ENCODE data around the gene VWF.
"Not testable (repeated sequence)": the region's sequence is repeated elsewhere in the genome, so short reads cannot be mapped to it uniquely, and the experiment has no call there.

VWF gene

GRCh38 chr12:6124411-6125309, at the start of gene VWF:
Gene VWF (minus strand): TSS chr12:6124670. CDS start chr12:6123196, 1,474 bp downstream.
- no peak for DNase-seq

- no peak for DNase-seq
Observed at GRCh38 chr12:6172862-6173261, 48.4 kb upstream of the VWF start.

GRCh38 chr12:6172086-6172485, 47.6 kb upstream of the VWF start:
- DNase-seq, result no peak

- DNase-seq, result no peak
Observed at GRCh38 chr12:6171409-6172015, 47.0 kb upstream of the VWF start.

DNA sequence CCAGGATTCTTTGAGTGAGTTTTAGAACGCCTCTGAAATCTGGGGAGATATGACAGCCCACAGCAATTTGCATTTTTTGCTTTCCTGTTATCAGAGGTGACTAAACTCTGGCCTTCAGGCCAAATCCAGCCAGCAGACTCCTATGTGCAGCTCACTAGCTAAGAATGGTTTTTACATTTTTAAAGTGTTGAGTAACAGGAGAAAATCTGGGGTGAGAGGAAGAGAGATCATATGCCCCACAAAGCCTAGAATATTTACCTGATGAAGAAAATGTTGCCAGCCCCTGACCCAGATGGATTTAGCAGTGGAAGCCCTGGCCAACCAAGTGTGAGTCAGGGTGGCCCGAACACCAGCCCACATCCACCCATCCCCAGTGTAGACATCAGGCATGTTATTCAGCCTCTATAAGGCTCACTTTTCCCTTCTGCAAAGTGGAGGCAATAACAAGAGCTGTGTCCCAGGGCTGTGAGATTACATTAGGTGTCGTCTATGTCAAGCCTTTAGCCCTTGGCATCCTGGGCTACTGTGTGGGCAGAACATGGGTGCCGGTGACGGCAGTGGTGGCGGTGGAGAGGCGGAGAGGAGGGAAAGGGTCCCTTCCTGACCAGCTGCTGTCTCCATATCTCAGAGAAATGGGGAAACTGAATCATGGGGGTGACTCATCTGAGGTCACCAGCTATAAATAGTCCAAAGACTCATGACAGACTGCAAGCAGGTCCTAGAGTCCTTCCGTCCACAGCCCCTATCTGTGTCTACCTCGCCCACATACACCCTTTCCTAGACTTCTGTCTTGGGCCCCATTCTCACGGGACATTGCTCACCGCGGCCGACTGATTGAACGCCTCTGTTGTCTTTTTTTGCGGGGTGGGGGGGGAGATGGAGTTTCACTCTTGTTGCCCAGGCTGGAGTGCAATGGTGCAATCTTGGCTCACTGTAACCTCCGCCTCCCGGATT, 43.1 kb upstream of the VWF start:
- peak; percentile 81 for DNase-seq

- DNase-seq, result no peak
Observed at GRCh38 chr12:6166808-6167207, 42.3 kb upstream of the VWF start.

DNA sequence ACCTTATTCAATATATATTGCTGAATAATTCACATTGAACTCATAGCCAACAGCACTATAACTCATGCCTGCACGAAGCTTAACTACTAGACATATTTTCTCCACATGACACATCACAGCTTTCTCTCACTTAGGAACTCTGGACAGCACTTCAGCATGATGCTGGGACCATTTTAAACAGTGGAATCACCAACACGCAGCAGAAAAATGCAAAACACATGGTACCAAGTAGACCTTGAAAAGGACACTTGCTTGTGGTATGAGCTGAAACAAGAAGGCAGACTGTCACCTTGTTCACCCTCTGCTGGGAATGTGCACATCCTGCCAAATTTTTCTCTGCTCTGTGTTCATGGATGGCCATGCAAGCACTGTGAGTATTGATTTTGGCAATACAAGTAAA, 40.9 kb upstream of the VWF start:
- no peak for DNase-seq

DNA sequence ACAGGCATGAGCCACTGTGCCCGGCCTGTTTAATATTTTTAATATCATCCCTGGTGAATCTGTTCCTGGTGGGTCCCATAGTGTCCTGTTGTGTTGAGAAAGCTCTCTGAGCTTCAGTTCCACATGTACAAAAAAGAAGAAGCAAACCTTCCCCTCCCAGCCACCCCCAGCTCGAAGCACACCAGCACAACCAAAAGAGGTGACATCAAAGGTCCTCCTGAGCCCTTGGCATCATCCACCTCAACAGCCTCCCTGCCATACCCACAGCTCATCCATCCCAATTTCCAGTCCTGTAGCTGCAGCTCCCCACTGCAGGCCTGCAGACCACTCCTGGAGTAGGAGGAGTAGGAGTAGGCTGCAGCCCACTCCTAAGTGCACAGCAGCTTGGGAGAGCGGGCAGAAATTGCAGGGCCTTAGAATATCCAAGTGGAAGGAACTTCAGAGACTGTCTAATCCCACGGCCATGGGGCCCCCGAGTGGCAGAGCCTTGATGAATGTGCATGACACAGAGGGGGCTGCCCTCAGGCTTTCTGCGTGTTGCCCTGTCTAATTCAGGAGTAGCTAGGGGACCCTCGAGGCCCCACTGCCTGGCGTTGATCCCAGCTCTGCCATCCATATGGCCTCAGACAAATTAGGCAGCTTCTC, 39.1 kb upstream of the VWF start:
- DNase-seq, result no peak

- DNase-seq, result no peak
Observed at GRCh38 chr12:6161124-6161882, 36.8 kb upstream of the VWF start.

GRCh38 chr12:6160049-6160649, 35.7 kb upstream of the VWF start:
- not testable (repeated sequence) for DNase-seq

- not testable (repeated sequence) for DNase-seq
Observed at GRCh38 chr12:6159166-6160011, 34.9 kb upstream of the VWF start.

DNA sequence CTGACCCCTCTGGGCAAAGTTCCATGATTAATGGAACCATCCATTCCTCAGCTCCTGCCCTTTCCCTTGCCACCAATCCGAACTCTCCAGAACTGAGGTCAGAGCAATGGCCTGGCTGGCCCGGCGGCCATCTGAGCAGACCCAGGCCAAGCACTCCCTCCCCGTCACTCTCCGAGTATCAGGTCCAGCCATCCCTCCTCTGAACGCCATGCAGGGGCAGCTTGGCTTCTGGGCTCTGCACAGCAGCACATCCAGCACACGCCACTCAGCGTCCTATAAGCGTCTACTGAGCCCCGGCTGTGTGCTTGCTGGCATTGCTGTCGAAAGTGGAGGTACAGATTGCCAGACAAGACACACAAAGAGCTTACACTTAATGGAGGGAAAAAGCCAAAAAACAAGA, 34.3 kb upstream of the VWF start:
- DNase-seq, result no peak

GRCh38 chr12:6158255-6158654, 33.8 kb upstream of the VWF start:
- DNase-seq, result no peak

DNA sequence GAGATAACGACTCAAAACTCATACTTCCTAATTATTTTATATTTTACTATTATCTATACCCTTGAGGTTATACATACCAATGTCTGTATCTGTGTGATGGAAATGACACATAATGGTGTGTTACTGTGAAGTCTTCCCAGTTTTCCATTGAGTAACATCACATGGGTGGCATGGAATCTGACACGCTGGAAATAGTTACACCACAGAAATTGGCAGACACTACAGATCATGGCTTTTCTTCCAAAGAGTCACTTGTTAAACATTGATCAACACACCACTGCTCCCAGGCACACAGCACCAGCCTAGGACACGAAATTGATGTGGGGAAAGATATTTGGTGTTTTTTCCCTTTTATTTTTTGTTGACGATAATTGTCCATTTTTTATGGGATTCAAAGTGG, 33.0 kb upstream of the VWF start:
- no peak for DNase-seq

- DNase-seq, result no peak
Observed at GRCh38 chr12:6154730-6155459, 30.4 kb upstream of the VWF start.

DNA sequence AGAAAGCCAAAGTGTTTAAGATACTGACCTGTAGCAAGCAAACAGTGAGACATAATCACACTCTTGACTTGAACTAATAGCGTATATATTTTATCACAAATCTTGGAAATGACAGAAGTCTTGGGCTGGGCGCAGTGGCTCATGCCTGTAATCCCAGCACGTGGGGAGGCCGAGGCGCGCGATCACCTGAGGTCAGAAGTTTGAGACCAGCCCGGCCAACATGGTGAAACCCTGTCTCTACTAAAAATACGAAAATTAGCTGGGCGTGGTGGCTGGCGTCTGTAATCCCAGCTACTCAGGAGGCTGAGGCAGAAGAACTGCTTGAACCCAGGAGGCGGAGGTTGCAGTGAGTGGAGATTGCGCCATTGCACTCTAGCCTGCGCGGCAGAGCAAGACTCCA, 24.3 kb upstream of the VWF start:
- not testable (repeated sequence) for DNase-seq

DNA sequence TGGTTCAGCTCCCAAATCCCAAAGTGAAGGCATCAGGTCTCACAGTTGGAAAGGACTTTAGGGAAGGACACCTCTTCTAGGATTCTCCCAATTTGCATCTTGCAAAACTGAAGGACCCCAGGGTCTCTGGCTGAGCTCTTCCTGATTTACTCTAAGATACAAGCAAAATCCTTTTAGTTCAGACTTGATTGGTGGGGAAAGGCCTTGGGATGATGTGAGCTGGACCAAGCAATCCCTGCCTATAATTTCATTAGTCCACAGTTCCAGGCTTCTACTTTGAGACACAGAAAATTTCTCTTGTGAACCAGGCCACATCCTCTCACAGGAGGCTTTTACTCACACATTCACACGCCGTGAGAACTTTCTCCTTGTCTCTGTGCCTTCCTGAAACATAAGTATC, 23.6 kb upstream of the VWF start:
- DNase-seq, result no peak

GRCh38 chr12:6146951-6147350, 22.5 kb upstream of the VWF start:
- DNase-seq, result no peak

DNA sequence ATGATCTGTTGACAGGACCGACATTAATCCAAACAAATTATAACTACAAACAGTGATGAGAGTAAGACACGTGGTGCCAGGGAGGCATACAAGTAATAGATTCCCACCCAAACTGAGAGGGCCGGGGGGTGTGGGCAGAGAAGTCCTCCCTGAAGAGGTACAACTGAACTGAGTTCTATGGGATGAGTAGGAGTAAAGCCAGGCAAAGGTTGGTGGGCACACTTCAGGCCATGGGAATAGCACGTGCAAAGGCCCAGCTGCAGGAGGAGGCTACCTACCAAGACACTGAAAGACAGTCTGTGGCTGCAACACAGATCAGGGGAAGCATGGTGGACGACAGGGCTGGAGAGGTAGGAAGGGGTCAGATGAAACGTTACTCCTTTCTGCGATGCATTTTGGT, 22.0 kb upstream of the VWF start:
- DNase-seq, result no peak

DNA sequence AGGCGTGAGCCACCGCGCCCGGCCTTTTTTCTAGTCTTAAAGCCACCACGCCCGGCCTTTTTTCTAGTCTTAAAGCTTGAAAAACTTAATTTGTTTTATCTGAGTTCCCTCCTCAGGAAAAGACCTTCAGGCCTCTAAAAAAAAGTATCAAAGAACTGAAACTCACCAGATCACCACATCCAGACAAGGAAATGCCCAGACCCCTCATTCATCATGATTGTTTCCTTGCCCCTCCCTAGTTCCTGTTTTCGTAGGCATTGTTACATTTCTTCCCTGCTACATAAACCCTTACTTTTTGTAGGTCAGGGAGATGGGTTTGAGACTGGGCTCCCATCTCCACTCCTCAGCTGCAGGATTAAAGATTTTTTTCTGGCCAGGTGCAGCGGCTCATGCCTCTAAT, 21.1 kb upstream of the VWF start:
- DNase-seq, result no peak
